ENCODE measurements around the gene BBS9. TPM values are rescaled to one million over a fixed set of nuclear protein-coding genes. Genes with fewer than 3 reads are reported as not detected.

BBS9 gene
- polyA plus RNA-seq, 1 donor from 2014 or later, result 9.8 TPM

GRCh38 chr7:33089142-33089541 is 40.2 kb upstream of the BBS9 start:
- H3K4me3 ChIP-seq (ENCODE audit: low read length), result no peak overlapping the region
- no peak overlapping the region for H3K9ac ChIP-seq (ENCODE audit: low read length)
- H3K9me3 ChIP-seq (ENCODE audit: low read length), result no peaks in the 10 kb centered on the region
- H3K79me2 ChIP-seq (replicated peaks; ENCODE audit: insufficient read depth, low read length), result no peaks in the 10 kb centered on the region
- TF ChIP-seq CTCF (IDR thresholded peaks at IDR 0.05; ENCODE audit: poor library complexity, severe bottlenecking) (no peak), REST (IDR thresholded peaks at IDR 0.05; ENCODE audit: borderline replicate concordance) (no peak), EP300 (conservative IDR thresholded peaks at IDR 0.05; ENCODE audit: poor library complexity, severe bottlenecking) (no peak), SMC3 (conservative IDR thresholded peaks at IDR 0.05; ENCODE audit: poor library complexity) (no peak), RAD21 (conservative IDR thresholded peaks at IDR 0.05) (no peak), MXI1 (conservative IDR thresholded peaks at IDR 0.05; ENCODE audit: poor library complexity, severe bottlenecking) (no peak), TAF1 (IDR thresholded peaks at IDR 0.05; ENCODE audit: low read depth) (no peak), POLR2AphosphoS5 (IDR thresholded peaks at IDR 0.05) (no peak), EZH2 (IDR thresholded peaks at IDR 0.05; ENCODE audit: borderline replicate concordance, insufficient read depth, low read length, poor library complexity, severe bottlenecking) (no peak)
- no peak overlapping the region for H3K4me2 ChIP-seq (ENCODE audit: low read length)
- no peaks in the 10 kb centered on the region for H3K27me3 ChIP-seq (ENCODE audit: insufficient read depth, low read depth, low read length)
- H3K36me3 ChIP-seq (ENCODE audit: insufficient read depth, low read length), result no peaks in the 10 kb centered on the region
- no peak overlapping the region for H2AFZ ChIP-seq (ENCODE audit: low read depth, low read length)
- no peak overlapping the region for H3K27ac ChIP-seq (ENCODE audit: low read length)
- no peaks in the 10 kb centered on the region for H3F3A ChIP-seq (ENCODE audit: insufficient read depth, low read length, poor library complexity, severe bottlenecking)
- no peaks in the 10 kb centered on the region for H3K9me2 ChIP-seq (ENCODE audit: insufficient read depth, low read length)
- H4K20me1 ChIP-seq (ENCODE audit: insufficient read depth), result no peaks in the 10 kb centered on the region

GRCh38 chr7:33091111-33091531 is 38.2 kb upstream of the BBS9 start:
- H4K20me1 ChIP-seq (ENCODE audit: insufficient read depth), result no peaks in the 10 kb centered on the region
- peaks cover 3% of the 10 kb centered on the region for H3K36me3 ChIP-seq (ENCODE audit: insufficient read depth, low read length)
- no peaks in the 10 kb centered on the region for H3K79me2 ChIP-seq (replicated peaks; ENCODE audit: insufficient read depth, low read length)
- no peaks in the 10 kb centered on the region for H3K27me3 ChIP-seq (ENCODE audit: insufficient read depth, low read depth, low read length)
- H3K27ac ChIP-seq (ENCODE audit: low read length), result no peak overlapping the region
- no peaks in the 10 kb centered on the region for H3K9me2 ChIP-seq (ENCODE audit: insufficient read depth, low read length)
- no peaks in the 10 kb centered on the region for H3K9me3 ChIP-seq (ENCODE audit: low read length)
- H3F3A ChIP-seq (ENCODE audit: insufficient read depth, low read length, poor library complexity, severe bottlenecking), result no peaks in the 10 kb centered on the region
- no peak overlapping the region for H3K4me3 ChIP-seq (ENCODE audit: low read length)
- no peak overlapping the region for H3K4me2 ChIP-seq (ENCODE audit: low read length)
- no peak overlapping the region for H2AFZ ChIP-seq (ENCODE audit: low read depth, low read length)
- TF ChIP-seq RAD21 (conservative IDR thresholded peaks at IDR 0.05) (no peak), SMC3 (conservative IDR thresholded peaks at IDR 0.05; ENCODE audit: poor library complexity) (no peak), EZH2 (IDR thresholded peaks at IDR 0.05; ENCODE audit: borderline replicate concordance, insufficient read depth, low read length, poor library complexity, severe bottlenecking) (no peak), POLR2AphosphoS5 (IDR thresholded peaks at IDR 0.05) (no peak), EP300 (conservative IDR thresholded peaks at IDR 0.05; ENCODE audit: poor library complexity, severe bottlenecking) (no peak)
- no peak overlapping the region for H3K9ac ChIP-seq (ENCODE audit: low read length)

Measured in neural cell (in vitro differentiated cells).